Activated naive CD8-positive, alpha-beta T cell treated with anti-CD3 and anti-CD28 coated beads, Interleukin-2, amount 50 U/mL, for 16 hours (primary cell): ENCODE measurements around the gene NRCAM.

Experiments
- DNase-seq: peaks from one replicate; pipeline ENCODE4 v3.0.0-alpha.2; 2020; ENCODE audit warnings: low read depth, low spot score

The NRCAM gene

GRCh38 chr7:108308276-108308675 lies 148.0 kb downstream of the NRCAM start:
- DNase-seq, result no peak

- no peak for DNase-seq
Observed at GRCh38 chr7:108307595-108307994, 148.6 kb downstream of the NRCAM start.

- no peak for DNase-seq
Observed at GRCh38 chr7:108307194-108307593, 149.0 kb downstream of the NRCAM start.

- DNase-seq, result no peak
Observed at GRCh38 chr7:108303332-108303731, 152.9 kb downstream of the NRCAM start.

GRCh38 chr7:108301387-108301786 lies 154.8 kb downstream of the NRCAM start:
- DNase-seq, result no peak

- DNase-seq, result no peak
Observed at GRCh38 chr7:108299251-108299973, 156.8 kb downstream of the NRCAM start.

- no peak for DNase-seq
Observed at GRCh38 chr7:108296911-108297310, 159.3 kb downstream of the NRCAM start.

- no peak for DNase-seq
Observed at GRCh38 chr7:108294595-108294994, 161.6 kb downstream of the NRCAM start.

GRCh38 chr7:108293149-108293612 lies 163.1 kb downstream of the NRCAM start:
- no peak for DNase-seq

- no peak for DNase-seq
Observed at GRCh38 chr7:108292541-108292940, 163.7 kb downstream of the NRCAM start.

- no peak for DNase-seq
Observed at GRCh38 chr7:108291791-108292440, 164.3 kb downstream of the NRCAM start.

GRCh38 chr7:108291152-108291508 lies 165.1 kb downstream of the NRCAM start:
- no peak for DNase-seq

GRCh38 chr7:108290459-108291151 lies 165.6 kb downstream of the NRCAM start:
- DNase-seq, result no peak

GRCh38 chr7:108289852-108290251 lies 166.4 kb downstream of the NRCAM start:
- no peak for DNase-seq

GRCh38 chr7:108287857-108288256 lies 168.4 kb downstream of the NRCAM start:
- DNase-seq, result no peak

GRCh38 chr7:108286290-108286904 lies 169.8 kb downstream of the NRCAM start:
- no peak for DNase-seq

GRCh38 chr7:108285778-108286177 lies 170.5 kb downstream of the NRCAM start:
- no peak for DNase-seq

- DNase-seq, result no peak
Observed at GRCh38 chr7:108285003-108285368, 171.2 kb downstream of the NRCAM start.

GRCh38 chr7:108284349-108285002 lies 171.8 kb downstream of the NRCAM start:
- DNase-seq, result no peak

GRCh38 chr7:108283252-108283651 lies 173.0 kb downstream of the NRCAM start:
- DNase-seq, result no peak

GRCh38 chr7:108282427-108282996 lies 173.7 kb downstream of the NRCAM start:
- no peak for DNase-seq
